HG03280 (cell line): Measurements from ENCODE around the gene GNAL.
"Not testable (repeated sequence)": the region's sequence is repeated elsewhere in the genome, so short reads cannot be mapped to it uniquely, and the experiment has no call there.

Source experiments
- ATAC-seq: cut with Tn5 transposase; IDR thresholded peaks from one replicate; pipeline ENCODE4 v1.9.1; 2021; ENCODE audit warnings: mild to moderate bottlenecking, moderate library complexity; ENCODE audit not compliant: unreplicated experiment

GNAL gene

GRCh38 chr18:11901826-11902438, 212.9 kb downstream of the GNAL start:
- no peak for ATAC-seq

GRCh38 chr18:11902522-11903292, 213.6 kb downstream of the GNAL start:
- no peak for ATAC-seq

GRCh38 chr18:11905613-11906012, 216.5 kb downstream of the GNAL start:
- no peak for ATAC-seq

GRCh38 chr18:11906176-11906575, 217.1 kb downstream of the GNAL start:
- no peak for ATAC-seq

GRCh38 chr18:11906926-11907874, 218.1 kb downstream of the GNAL start:
- no peak for ATAC-seq

- ATAC-seq, result peak; percentile 90
Measured at GRCh38 chr18:11908182-11909060, 219.4 kb downstream of the GNAL start, which contains the start of gene MPPE1. TSS of gene MPPE1 (minus strand) at chr18:11908317. CDS start at chr18:11897264, 11,053 bp downstream.

GRCh38 chr18:11909061-11909455, 220.0 kb downstream of the GNAL start:
- no peak for ATAC-seq

- no peak for ATAC-seq
Measured at GRCh38 chr18:11909591-11910026, 220.5 kb downstream of the GNAL start.

GRCh38 chr18:11916880-11917279, 227.8 kb downstream of the GNAL start:
- not testable (repeated sequence) for ATAC-seq

GRCh38 chr18:11919522-11919921, 230.5 kb downstream of the GNAL start:
- ATAC-seq, result not testable (repeated sequence)

GRCh38 chr18:11923450-11923849, 234.4 kb downstream of the GNAL start:
- no peak for ATAC-seq

GRCh38 chr18:11925800-11926481, 236.9 kb downstream of the GNAL start:
- ATAC-seq, result no peak

- no peak for ATAC-seq
Measured at GRCh38 chr18:11927497-11927896, 238.4 kb downstream of the GNAL start.

GRCh38 chr18:11932393-11932792, 243.3 kb downstream of the GNAL start:
- ATAC-seq, result no peak
